GM12878 (cell line): ENCODE measurements around the gene BCAS3. TPM values are rescaled to one million over a fixed set of nuclear protein-coding genes. Genes with fewer than 3 reads are reported as not detected.

ENCODE experiments used
- ATAC-seq: fragments of 200-7000 bp; cut with Tn5 transposase; 3 replicates; pipeline ENCODE4 v1.9.1; 2020; ENCODE audit warnings: mild to moderate bottlenecking, moderate library complexity
- BruUV-seq: library from RNA; stranded (reverse); fragments of 400-500 nt; replicated peaks from 2 replicates; lab custom pipeline; 2021; lab: Mats Ljungman, UMichigan
- CTCF ChIA-PET: fragments of 300-600 bp; sonication (Branson Sonifier 250); formaldehyde crosslinking; extraction: SDS; loops from one replicate; lab custom pipeline; 2021; ENCODE audit warnings: inconsistent platforms; lab: Yijun Ruan, JAX
- POLR2A ChIA-PET: fragments of 350-600 bp; formaldehyde crosslinking; extraction: SDS; loops from one replicate; lab custom pipeline; 2021; ENCODE audit warnings: inconsistent platforms; lab: Charles Lee
- RAD21 ChIA-PET: fragments of 300-600 bp; sonication (Branson Sonifier 250); formaldehyde crosslinking; loops from one replicate; lab custom pipeline; 2023; ENCODE audit warnings: antibody characterized with exemption; ENCODE audit not compliant: unreplicated experiment; lab: Charles Lee
- SMC1A ChIA-PET: fragments of 300-600 bp; sonication (Branson Sonifier 250); formaldehyde crosslinking; loops from one replicate; lab custom pipeline; 2023; ENCODE audit not compliant: unreplicated experiment, uncharacterized antibody; lab: Charles Lee
- DNase-seq: peaks from one replicate; pipeline ENCODE4 v3.0.0-alpha.2; 2011; ENCODE audit warnings: low read depth, low spot score
- FAIRE-seq: peaks from 3 replicates; lab custom pipeline; 2011; peaks lifted over from hg19 to GRCh38; lab: Jason Lieb, UNC
- H2AFZ ChIP-seq: 2 replicates; pipeline ENCODE4 v1.6.0; 2011; ENCODE audit warnings: low read depth, low read length, control low read depth; ENCODE audit not compliant: control insufficient read depth
- H3K27ac ChIP-seq: 2 replicates; pipeline ENCODE4 v1.5.1; 2011; ENCODE audit warnings: control low read depth; ENCODE audit not compliant: control insufficient read depth, insufficient read depth
- H3K27me3 ChIP-seq, 2 experiments: replicated peaks in 1 of 2; 2 replicates each; pipeline versions ENCODE4 v1.6.0 to v1.6.1; 2011; ENCODE audit warnings: low read length in 1 of 2; ENCODE audit not compliant: control insufficient read depth in 2 of 2, insufficient read depth in 2 of 2
- H3K36me3 ChIP-seq, 2 experiments: 2 replicates each; pipeline ENCODE4 v1.5.1; 2011; ENCODE audit warnings: low read length in 1 of 2; ENCODE audit not compliant: control insufficient read depth in 2 of 2, insufficient read depth in 2 of 2
- H3K4me1 ChIP-seq: 2 replicates; pipeline ENCODE4 v1.6.1; 2011; ENCODE audit warnings: mild to moderate bottlenecking, low read length, moderate library complexity, mixed read lengths; ENCODE audit not compliant: control insufficient read depth, insufficient read depth
- H3K4me2 ChIP-seq: 2 replicates; pipeline ENCODE4 v1.6.0; 2011; ENCODE audit warnings: control low read depth; ENCODE audit not compliant: control insufficient read depth, insufficient read depth
- H3K4me3 ChIP-seq: fragments of 200-600 bp; sonication (generic); 2 replicates; pipeline ENCODE4 v1.5.1; 2016
- H3K79me2 ChIP-seq: 2 replicates; pipeline ENCODE4 v1.6.0; 2011; ENCODE audit warnings: low read length; ENCODE audit not compliant: control insufficient read depth, insufficient read depth
- H3K9ac ChIP-seq: 2 replicates; pipeline ENCODE4 v1.8.0; 2011; ENCODE audit warnings: low read length, control low read depth, mixed read lengths; ENCODE audit not compliant: control insufficient read depth, insufficient read depth
- H3K9me3 ChIP-seq: replicated peaks from 3 replicates; pipeline ENCODE4 v1.5.1; 2011; ENCODE audit warnings: mild to moderate bottlenecking, low read length; ENCODE audit not compliant: control insufficient read depth, insufficient read depth
- H4K20me1 ChIP-seq: 2 replicates; pipeline ENCODE4 v1.6.0; 2011; ENCODE audit not compliant: control insufficient read depth, insufficient read depth
- BCL11A ChIP-seq: IDR thresholded peaks from 2 replicates; pipeline ENCODE4 v1.6.1; 2011; ENCODE audit warnings: low read depth, low read length
- BCL3 ChIP-seq: IDR thresholded peaks from 2 replicates; pipeline ENCODE4 v1.6.1; 2011; ENCODE audit warnings: borderline replicate concordance, low read depth, mild to moderate bottlenecking, moderate library complexity, low read length; ENCODE audit not compliant: insufficient read depth, poor library complexity, severe bottlenecking
- CHD4 ChIP-seq: fragments of 200-600 bp; sonication (generic); IDR thresholded peaks from 2 replicates; pipeline ENCODE4 v1.6.1; 2016; ENCODE audit warnings: mild to moderate bottlenecking
- CREM ChIP-seq: IDR thresholded peaks from 2 replicates; pipeline ENCODE4 v1.6.1; 2014; ENCODE audit warnings: antibody characterized with exemption, low read depth
- FOS ChIP-seq: IDR thresholded peaks from 3 replicates; pipeline ENCODE4 v1.6.1; 2011; ENCODE audit warnings: borderline replicate concordance; ENCODE audit not compliant: insufficient read length; ENCODE audit errors: extremely low read depth
- MEF2B ChIP-seq: fragments of 450-650 bp; IDR thresholded peaks from 2 replicates; pipeline ENCODE4 v1.6.1; 2018; ENCODE audit warnings: mild to moderate bottlenecking, moderate library complexity; ENCODE audit not compliant: partially characterized antibody, poor library complexity, severe bottlenecking
- MYB ChIP-seq: fragments of 150-350 bp; IDR thresholded peaks from 2 replicates; pipeline ENCODE4 v1.6.1; 2014; ENCODE audit warnings: mild to moderate bottlenecking, low read depth, low read length, borderline replicate concordance
- NR2C2 ChIP-seq: IDR thresholded peaks from 2 replicates; pipeline ENCODE4 v1.6.1; 2011; ENCODE audit warnings: borderline replicate concordance, low read depth; ENCODE audit not compliant: control insufficient read depth, insufficient read length
- RAD51 ChIP-seq: fragments of 450-650 bp; IDR thresholded peaks from 2 replicates; pipeline ENCODE4 v1.6.1; 2016; ENCODE audit warnings: moderate library complexity, mild to moderate bottlenecking, inconsistent platforms
- RFX5 ChIP-seq: IDR thresholded peaks from 2 replicates; pipeline ENCODE4 v1.6.1; 2011; ENCODE audit warnings: low read depth, low read length, improper control_type of control experiment
- SMAD1 ChIP-seq: fragments of 450-650 bp; IDR thresholded peaks from 2 replicates; pipeline ENCODE4 v1.6.1; 2018; ENCODE audit warnings: mild to moderate bottlenecking, low read depth; ENCODE audit not compliant: partially characterized antibody
- ZNF217 ChIP-seq: fragments of 450-650 bp; IDR thresholded peaks from 2 replicates; pipeline ENCODE4 v1.6.1; 2017; ENCODE audit warnings: antibody characterized with exemption, mild to moderate bottlenecking
- WGBS: methylation state at CpG from one replicate; pipeline ENCODE4 v1.1.6; 2016; ENCODE audit warnings: low lambda C conversion rate; ENCODE audit not compliant: insufficient replicate concordance, insufficient coverage; ENCODE audit errors: missing lambda C conversion rate; 5-methylcytosine and 5-hydroxymethylcytosine counted together
- in situ Hi-C: fragments of 300-500 bp; cut with MboI; formaldehyde crosslinking; loops from 9 replicates; pipeline ENCODE4 v1.14.3; 2018; ENCODE audit warnings: mixed read lengths
- intact Hi-C: fragments of 100-400 bp; cut with micrococcal nuclease; formaldehyde crosslinking; loops from one replicate; pipeline ENCODE4 v1.14.2; 2022; ENCODE audit not compliant: unreplicated experiment
- polyA plus RNA-seq, 11 experiments: library from polyadenylated mRNA; depleted of rRNA in 4 of 11; unstranded in 6 of 11; stranded (reverse) in 5 of 11; fragments of >200 nt; fragmentation: Nextera tagmentation in 4 of 11; fragmentation: Illumina TruSeq in 1 of 11; extraction: Ambion mirVana in 4 of 11; extraction: Trizol in 1 of 11; gene quantifications; 1 replicate in 1 of 11; 2 replicates in 10 of 11; pipeline versions ENCODE4 v1.2.1 to v1.2.3, GENCODE V29; 2011 to 2016; ENCODE audit warnings: inconsistent platforms in 2 of 11, missing spikeins in 2 of 11, low read depth in 1 of 11
- total RNA-seq, 4 experiments: library from RNA; depleted of rRNA in 3 of 4; stranded (reverse); fragments of >200 nt in 3 of 4; fragmentation: Illumina TruSeq in 1 of 4; extraction: Trizol in 1 of 4; gene quantifications; 2 replicates each; pipeline versions ENCODE4 v1.2.1 to v1.2.3, GENCODE V29; 2013 to 2021
- TF ChIP-seq, protein P1 (sequence below): IDR thresholded peaks from 2 replicates; pipeline ENCODE4 v1.6.1; 2012; ENCODE audit warnings: mild to moderate bottlenecking, low read depth, low read length

Gene BCAS3
- total and polyA plus RNA-seq, 10 of the 15 experiments (the other 5 are each of a cell fraction or from before 2014, with no cell fraction given), result 2.1 to 11.0 (median 6.6) TPM

DNA sequence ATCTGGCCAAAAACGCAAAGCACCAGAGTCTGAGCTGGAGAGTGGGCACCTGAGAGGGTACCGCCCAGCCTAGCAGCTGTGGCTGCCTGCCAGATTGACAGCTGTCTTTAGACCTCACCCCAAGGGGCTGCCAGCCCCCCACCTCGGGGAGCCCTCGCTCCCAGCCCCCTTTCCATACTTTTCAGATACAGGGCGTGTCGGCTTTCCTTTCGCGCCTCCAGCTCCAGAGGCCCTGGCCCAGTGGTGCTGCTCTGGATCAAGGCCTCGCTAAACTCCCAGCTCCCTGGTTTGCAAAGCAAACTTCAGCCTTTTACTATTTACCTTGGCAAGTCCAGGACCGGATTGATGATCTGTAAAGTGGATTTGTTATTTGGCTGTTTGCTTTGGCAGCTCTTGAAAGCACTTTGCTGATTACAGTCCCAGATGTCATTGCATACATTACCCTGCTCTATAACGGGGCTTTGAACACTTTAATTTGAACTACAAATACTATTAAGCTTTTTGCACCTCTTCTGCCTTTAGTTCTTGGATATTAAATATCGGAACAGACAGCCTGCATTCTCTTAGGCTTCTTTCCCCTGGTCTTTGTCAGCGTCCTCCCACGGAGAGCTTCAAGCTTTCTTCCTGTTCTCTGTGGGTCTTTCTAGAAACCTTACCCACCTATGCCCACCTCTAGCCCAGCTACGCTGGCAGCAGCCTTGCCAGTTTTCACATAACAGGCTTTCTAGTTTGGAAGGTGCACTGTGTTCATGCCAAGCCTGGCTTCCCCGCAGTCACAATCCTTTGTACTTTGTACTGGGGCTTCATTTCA lies 658.4 kb downstream of the BCAS3 start:
- no peaks in the 10 kb centered on the region for H3K9me3 ChIP-seq
- H3K27ac ChIP-seq, result no peak overlapping the region
- H3K4me3 ChIP-seq, result no peak overlapping the region
- no peak for DNase-seq
- CTCF ChIA-PET, result interaction anchor here (0.9 kb wide), 1 partner anchor 8 kb away, joined by 3 read pairs; no protein-coding TSS in a partner anchor
- no peaks in the 10 kb centered on the region for H3K4me1 ChIP-seq
- no peak overlapping the region for H3K9ac ChIP-seq
- no peak for ATAC-seq
- H3K4me2 ChIP-seq, result no peak overlapping the region
- no peaks in the 10 kb centered on the region for H4K20me1 ChIP-seq
- intact Hi-C loops, result no loop called here
- in situ Hi-C loops, result no loop called here
- H3K27me3 ChIP-seq, result no peaks in the 10 kb centered on the region
- SMC1A ChIA-PET, result interaction anchor here (1.2 kb wide), 1 partner anchor 15 kb away, joined by 3 read pairs; no protein-coding TSS in a partner anchor
- WGBS, result 35% methylated on average over 16 of the region's 16 CpGs
- no peaks in the 10 kb centered on the region for H3K79me2 ChIP-seq
- RAD21 ChIA-PET, result no interaction called here
- no peaks in the 10 kb centered on the region for H3K36me3 ChIP-seq
- no peak for TF ChIP-seq MYB
- no peak for TF ChIP-seq CHD4
- no peak for TF ChIP-seq RAD51
- TF ChIP-seq SMAD1, result no peak
- TF ChIP-seq NR2C2, result no peak
- no peak for TF ChIP-seq FOS
- TF ChIP-seq, all 136 proteins: peak for 0
- POLR2A ChIA-PET, result no interaction called here
- no peak overlapping the region for H2AFZ ChIP-seq
- BruUV-seq, result no TSS peak
- FAIRE-seq, result no peak

GRCh38 chr17:61337290-61337689 lies 659.6 kb downstream of the BCAS3 start:
- Histone ChIP-seq H3K4me3 (no peak overlapping the region), H3K4me1 (no peaks in the 10 kb centered on the region), H3K9me3 (no peaks in the 10 kb centered on the region), H3K27me3 (no peaks in the 10 kb centered on the region), H2AFZ (no peak overlapping the region), H3K36me3 (no peaks in the 10 kb centered on the region), H4K20me1 (no peaks in the 10 kb centered on the region), H3K79me2 (no peaks in the 10 kb centered on the region), H3K9ac (no peak overlapping the region), H3K4me2 (no peak overlapping the region), H3K27ac (no peak overlapping the region)
- RAD21 ChIA-PET, result no interaction called here
- no peak for DNase-seq
- ATAC-seq, result no peak
- no TSS peak for BruUV-seq
- POLR2A ChIA-PET, result no interaction called here
- SMC1A ChIA-PET, result no interaction called here
- CTCF ChIA-PET, result no interaction called here
- WGBS, result 38% methylated on average over 6 of the region's 6 CpGs
- in situ Hi-C loops (no loop called here), intact Hi-C loops (no loop called here)
- no peak for FAIRE-seq
- TF ChIP-seq BCL11A, result no peak
- no peak for TF ChIP-seq BCL3
- TF ChIP-seq CREM, result no peak
- TF ChIP-seq, protein P1, sequence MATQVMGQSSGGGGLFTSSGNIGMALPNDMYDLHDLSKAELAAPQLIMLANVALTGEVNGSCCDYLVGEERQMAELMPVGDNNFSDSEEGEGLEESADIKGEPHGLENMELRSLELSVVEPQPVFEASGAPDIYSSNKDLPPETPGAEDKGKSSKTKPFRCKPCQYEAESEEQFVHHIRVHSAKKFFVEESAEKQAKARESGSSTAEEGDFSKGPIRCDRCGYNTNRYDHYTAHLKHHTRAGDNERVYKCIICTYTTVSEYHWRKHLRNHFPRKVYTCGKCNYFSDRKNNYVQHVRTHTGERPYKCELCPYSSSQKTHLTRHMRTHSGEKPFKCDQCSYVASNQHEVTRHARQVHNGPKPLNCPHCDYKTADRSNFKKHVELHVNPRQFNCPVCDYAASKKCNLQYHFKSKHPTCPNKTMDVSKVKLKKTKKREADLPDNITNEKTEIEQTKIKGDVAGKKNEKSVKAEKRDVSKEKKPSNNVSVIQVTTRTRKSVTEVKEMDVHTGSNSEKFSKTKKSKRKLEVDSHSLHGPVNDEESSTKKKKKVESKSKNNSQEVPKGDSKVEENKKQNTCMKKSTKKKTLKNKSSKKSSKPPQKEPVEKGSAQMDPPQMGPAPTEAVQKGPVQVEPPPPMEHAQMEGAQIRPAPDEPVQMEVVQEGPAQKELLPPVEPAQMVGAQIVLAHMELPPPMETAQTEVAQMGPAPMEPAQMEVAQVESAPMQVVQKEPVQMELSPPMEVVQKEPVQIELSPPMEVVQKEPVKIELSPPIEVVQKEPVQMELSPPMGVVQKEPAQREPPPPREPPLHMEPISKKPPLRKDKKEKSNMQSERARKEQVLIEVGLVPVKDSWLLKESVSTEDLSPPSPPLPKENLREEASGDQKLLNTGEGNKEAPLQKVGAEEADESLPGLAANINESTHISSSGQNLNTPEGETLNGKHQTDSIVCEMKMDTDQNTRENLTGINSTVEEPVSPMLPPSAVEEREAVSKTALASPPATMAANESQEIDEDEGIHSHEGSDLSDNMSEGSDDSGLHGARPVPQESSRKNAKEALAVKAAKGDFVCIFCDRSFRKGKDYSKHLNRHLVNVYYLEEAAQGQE, result no peak
- TF ChIP-seq RFX5, result no peak
- no peak for TF ChIP-seq MEF2B
- no peak for TF ChIP-seq ZNF217
